C4-2B (cell line): Measurements from ENCODE around the gene CTXND1.

ENCODE experiments used
- ZFX ChIP-seq: fragments of 450-650 bp; IDR thresholded peaks from 2 replicates; pipeline ENCODE4 v1.6.1; 2017
- TF ChIP-seq, protein P1 (sequence below): fragments of 450-650 bp; conservative IDR thresholded peaks from 2 replicates; pipeline ENCODE4 v1.5.1; 2017; ENCODE audit warnings: mild to moderate bottlenecking

DNA sequence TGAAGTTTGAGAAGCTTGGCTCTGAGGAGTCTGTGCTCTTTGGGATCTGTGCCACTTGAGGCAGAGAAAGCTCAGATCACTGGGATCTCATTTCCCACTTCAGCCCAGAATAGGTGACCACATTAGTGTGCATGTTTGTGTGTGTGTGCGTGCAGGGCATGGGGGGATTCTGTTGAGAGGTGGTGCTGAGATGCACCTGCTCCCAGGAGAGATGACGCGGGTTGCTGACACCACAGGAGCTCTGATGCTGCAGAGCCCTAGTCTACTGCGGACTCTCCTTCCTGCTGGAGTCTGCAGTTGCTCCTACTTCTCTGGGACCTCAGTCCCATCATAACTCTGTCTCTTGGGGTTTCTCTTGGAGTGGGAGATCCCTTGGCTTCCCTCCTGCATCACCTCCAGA is 14.7 kb upstream of the CTXND1 start:
- TF ChIP-seq, protein P1, sequence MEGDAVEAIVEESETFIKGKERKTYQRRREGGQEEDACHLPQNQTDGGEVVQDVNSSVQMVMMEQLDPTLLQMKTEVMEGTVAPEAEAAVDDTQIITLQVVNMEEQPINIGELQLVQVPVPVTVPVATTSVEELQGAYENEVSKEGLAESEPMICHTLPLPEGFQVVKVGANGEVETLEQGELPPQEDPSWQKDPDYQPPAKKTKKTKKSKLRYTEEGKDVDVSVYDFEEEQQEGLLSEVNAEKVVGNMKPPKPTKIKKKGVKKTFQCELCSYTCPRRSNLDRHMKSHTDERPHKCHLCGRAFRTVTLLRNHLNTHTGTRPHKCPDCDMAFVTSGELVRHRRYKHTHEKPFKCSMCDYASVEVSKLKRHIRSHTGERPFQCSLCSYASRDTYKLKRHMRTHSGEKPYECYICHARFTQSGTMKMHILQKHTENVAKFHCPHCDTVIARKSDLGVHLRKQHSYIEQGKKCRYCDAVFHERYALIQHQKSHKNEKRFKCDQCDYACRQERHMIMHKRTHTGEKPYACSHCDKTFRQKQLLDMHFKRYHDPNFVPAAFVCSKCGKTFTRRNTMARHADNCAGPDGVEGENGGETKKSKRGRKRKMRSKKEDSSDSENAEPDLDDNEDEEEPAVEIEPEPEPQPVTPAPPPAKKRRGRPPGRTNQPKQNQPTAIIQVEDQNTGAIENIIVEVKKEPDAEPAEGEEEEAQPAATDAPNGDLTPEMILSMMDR: no peak
- TF ChIP-seq ZFX: no peak
